H1 (cell line): Measurements from ENCODE around the gene SREK1IP1. TPM values are rescaled to one million over a fixed set of nuclear protein-coding genes. Genes with fewer than 3 reads are reported as not detected.

Source experiments
- polyA plus RNA-seq, 7 experiments: library from polyadenylated mRNA; depleted of rRNA in 3 of 7; stranded (reverse) in 5 of 7; unstranded in 2 of 7; fragments of >200 nt in 5 of 7; fragments of 200-250 nt in 2 of 7; gene quantifications; 1 replicate in 5 of 7; 2 replicates in 1 of 7; 4 replicates in 1 of 7; pipeline versions ENCODE4 v1.2.1 to v1.2.3, GENCODE V29; 2011 to 2013; ENCODE audit warnings: missing spikeins in 2 of 7, mixed read lengths in 2 of 7
- total RNA-seq: library from RNA; stranded (reverse); fragmentation: NEBNext Ultra II Directional; extraction: Animal tissue kit (Norgen Biotek cat#: 25700); gene quantifications from 2 replicates; pipeline ENCODE4 v1.2.1, GENCODE V29; 2021

The SREK1IP1 gene
- total and polyA plus RNA-seq, 2 of the 8 experiments (the other 6 are each of a cell fraction or from before 2014, with no cell fraction given), result 6.2 to 39.0 TPM

Other genes with a start within 250 kb of the SREK1IP1 start
- gene SHISAL2B, start 78.2 kb downstream of the SREK1IP1 start, total RNA-seq, result 8.6 and 10.6 TPM in 2 replicates
- 12.4 and 14.2 TPM in 2 replicates for gene SHISAL2B, start 78.2 kb downstream of the SREK1IP1 start, polyA plus RNA-seq (2011; rRNA removed)
- 41.1 and 43.4 TPM in 2 replicates for gene CWC27, start 239 bp upstream of the SREK1IP1 start, total RNA-seq
- 10.7 and 24.9 TPM in 2 replicates for gene CWC27, start 239 bp upstream of the SREK1IP1 start, polyA plus RNA-seq (2011; rRNA removed)